KOPT-K1 (cell line): ENCODE measurements around the gene HIF3A.
"Not testable (repeated sequence)": the region's sequence is repeated elsewhere in the genome, so short reads cannot be mapped to it uniquely, and the experiment has no call there.

ENCODE experiments used
- H3K27ac ChIP-seq: fragments of 200-600 bp; sonication (generic); 2 replicates; pipeline ENCODE4 v1.5.1; 2016; ENCODE audit warnings: antibody characterized with exemption, mild to moderate bottlenecking, low read depth, low read length; ENCODE audit not compliant: poor library complexity, severe bottlenecking
- H3K36me3 ChIP-seq: fragments of 200-600 bp; sonication (generic); 2 replicates; pipeline ENCODE4 v1.5.1; 2017; ENCODE audit warnings: antibody characterized with exemption, mild to moderate bottlenecking, low read length, moderate library complexity; ENCODE audit not compliant: insufficient read depth
- H3K9me3 ChIP-seq: fragments of 200-600 bp; sonication (generic); 2 replicates; pipeline ENCODE4 v1.5.1; 2017; ENCODE audit warnings: antibody characterized with exemption, low read length, mild to moderate bottlenecking; ENCODE audit not compliant: insufficient read depth, poor library complexity, severe bottlenecking

HIF3A gene

GRCh38 chr19:46296722-46297461 is at the start of gene HIF3A:
Gene HIF3A (plus strand): TSS chr19:46297042. CDS start chr19:46297077, 35 bp downstream.
- Histone ChIP-seq H3K9me3 (no peaks in the 10 kb centered on the region), H3K27ac (no peak within 1 kb of the TSS), H3K36me3 (no peaks in the 10 kb centered on the region)

GRCh38 chr19:46250076-46250735 is 46.6 kb upstream of the HIF3A start:
- H3K27ac ChIP-seq: no peak overlapping the region
- no peaks in the 10 kb centered on the region for H3K9me3 ChIP-seq
- no peaks in the 10 kb centered on the region for H3K36me3 ChIP-seq

GRCh38 chr19:46251416-46251815 is 45.4 kb upstream of the HIF3A start:
- H3K9me3 ChIP-seq: no peaks in the 10 kb centered on the region
- H3K27ac ChIP-seq: no peak overlapping the region
- H3K36me3 ChIP-seq: no peaks in the 10 kb centered on the region

- no peaks in the 10 kb centered on the region for H3K9me3 ChIP-seq
- H3K27ac ChIP-seq: no peak overlapping the region
Observed at GRCh38 chr19:46254776-46255175, 42.1 kb upstream of the HIF3A start.

GRCh38 chr19:46256855-46257254 is 40.0 kb upstream of the HIF3A start:
- no peaks in the 10 kb centered on the region for H3K36me3 ChIP-seq
- no peaks in the 10 kb centered on the region for H3K9me3 ChIP-seq
- no peak overlapping the region for H3K27ac ChIP-seq

More at GRCh38 chr19:46254776-46255175, 42.1 kb upstream of the HIF3A start:
- H3K36me3 ChIP-seq: no peaks in the 10 kb centered on the region

- H3K36me3 ChIP-seq, H3K9me3 ChIP-seq, H3K27ac ChIP-seq: not testable (repeated sequence)
Observed at GRCh38 chr19:46261501-46261900, 35.3 kb upstream of the HIF3A start.

GRCh38 chr19:46262684-46263296 is 34.1 kb upstream of the HIF3A start:
- not testable (repeated sequence) for H3K9me3 ChIP-seq, H3K36me3 ChIP-seq, H3K27ac ChIP-seq

GRCh38 chr19:46264801-46265200 is 32.0 kb upstream of the HIF3A start:
- H3K27ac ChIP-seq, H3K36me3 ChIP-seq, H3K9me3 ChIP-seq: not testable (repeated sequence)

- Histone ChIP-seq H3K27ac (no peak overlapping the region), H3K9me3 (no peaks in the 10 kb centered on the region), H3K36me3 (no peaks in the 10 kb centered on the region)
Observed at GRCh38 chr19:46265217-46265828, 31.5 kb upstream of the HIF3A start.

- H3K27ac ChIP-seq: no peak overlapping the region
- no peaks in the 10 kb centered on the region for H3K9me3 ChIP-seq
- no peaks in the 10 kb centered on the region for H3K36me3 ChIP-seq
Observed at GRCh38 chr19:46269101-46269500, 27.7 kb upstream of the HIF3A start.

- H3K27ac ChIP-seq: no peak overlapping the region
- no peaks in the 10 kb centered on the region for H3K36me3 ChIP-seq
- H3K9me3 ChIP-seq: no peaks in the 10 kb centered on the region
Observed at GRCh38 chr19:46270521-46271256, 26.2 kb upstream of the HIF3A start.

GRCh38 chr19:46271481-46272197 is 25.2 kb upstream of the HIF3A start:
- H3K27ac ChIP-seq: no peak overlapping the region
- no peaks in the 10 kb centered on the region for H3K36me3 ChIP-seq
- no peaks in the 10 kb centered on the region for H3K9me3 ChIP-seq

GRCh38 chr19:46273931-46274330 is 22.9 kb upstream of the HIF3A start:
- H3K36me3 ChIP-seq, H3K27ac ChIP-seq, H3K9me3 ChIP-seq: not testable (repeated sequence)

GRCh38 chr19:46279177-46279576 is 17.7 kb upstream of the HIF3A start:
- Histone ChIP-seq H3K9me3 (no peaks in the 10 kb centered on the region), H3K36me3 (no peaks in the 10 kb centered on the region), H3K27ac (no peak overlapping the region)
